GM19035 (cell line): ENCODE results near the gene RFX6.
A peak's percentile ranks its signal among the peaks of the same experiment; 100 is the strongest.
"Not testable (repeated sequence)": the region's sequence is repeated elsewhere in the genome, so short reads cannot be mapped to it uniquely, and the experiment has no call there.

Experiments
- ATAC-seq: cut with Tn5 transposase; IDR thresholded peaks from one replicate; pipeline ENCODE4 v1.9.1; 2021; ENCODE audit not compliant: unreplicated experiment

RFX6 gene

DNA sequence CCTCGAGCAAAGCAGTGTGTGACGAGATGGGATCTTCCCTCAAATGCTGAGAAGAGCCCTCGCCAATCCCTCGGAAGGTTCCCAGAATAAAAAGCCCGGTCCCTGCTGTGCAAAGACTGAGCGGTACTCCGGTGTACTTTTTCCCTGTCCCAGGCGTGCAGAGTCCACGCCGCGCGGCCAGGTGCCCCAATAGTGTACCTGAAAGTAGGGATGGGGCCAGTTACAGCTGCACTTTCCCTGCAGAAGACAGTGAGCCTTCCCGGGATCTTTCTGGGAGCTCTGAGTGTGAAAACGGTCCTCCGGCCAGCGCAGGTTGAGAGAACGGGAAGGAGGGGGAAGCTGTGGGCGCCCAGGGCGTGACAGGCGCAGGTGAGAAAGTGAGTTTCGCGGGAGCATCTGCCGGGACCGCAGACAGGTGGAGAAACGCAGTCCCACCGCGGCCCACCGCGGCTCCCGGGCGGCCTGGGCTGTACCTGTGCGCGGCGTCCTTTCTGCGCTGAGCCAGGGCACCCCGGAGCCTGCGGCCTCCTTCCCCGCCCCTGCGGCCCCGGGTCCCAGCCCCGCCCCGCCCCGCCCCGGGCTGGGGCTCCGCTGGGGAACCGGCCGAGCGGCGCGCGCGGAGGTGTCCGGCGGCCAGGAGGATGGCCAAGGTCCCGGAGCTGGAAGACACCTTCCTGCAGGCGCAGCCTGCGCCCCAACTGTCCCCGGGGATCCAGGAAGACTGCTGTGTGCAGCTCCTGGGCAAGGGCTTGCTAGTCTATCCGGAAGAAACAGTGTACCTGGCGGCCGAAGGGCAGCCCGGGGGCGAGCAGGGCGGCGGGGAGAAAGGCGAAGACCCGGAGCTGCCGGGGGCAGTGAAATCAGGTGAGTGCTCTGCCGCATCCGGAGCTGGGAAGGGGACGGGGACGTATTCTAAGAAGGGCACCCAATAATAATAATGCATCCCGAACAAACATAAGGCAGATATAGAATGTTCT, at the start of gene RFX6:
Gene RFX6 (plus strand): TSS at position 608 of the 977 bp plus-strand sequence. CDS start 34 bp downstream, at position 642.
- ATAC-seq, result no peak

DNA sequence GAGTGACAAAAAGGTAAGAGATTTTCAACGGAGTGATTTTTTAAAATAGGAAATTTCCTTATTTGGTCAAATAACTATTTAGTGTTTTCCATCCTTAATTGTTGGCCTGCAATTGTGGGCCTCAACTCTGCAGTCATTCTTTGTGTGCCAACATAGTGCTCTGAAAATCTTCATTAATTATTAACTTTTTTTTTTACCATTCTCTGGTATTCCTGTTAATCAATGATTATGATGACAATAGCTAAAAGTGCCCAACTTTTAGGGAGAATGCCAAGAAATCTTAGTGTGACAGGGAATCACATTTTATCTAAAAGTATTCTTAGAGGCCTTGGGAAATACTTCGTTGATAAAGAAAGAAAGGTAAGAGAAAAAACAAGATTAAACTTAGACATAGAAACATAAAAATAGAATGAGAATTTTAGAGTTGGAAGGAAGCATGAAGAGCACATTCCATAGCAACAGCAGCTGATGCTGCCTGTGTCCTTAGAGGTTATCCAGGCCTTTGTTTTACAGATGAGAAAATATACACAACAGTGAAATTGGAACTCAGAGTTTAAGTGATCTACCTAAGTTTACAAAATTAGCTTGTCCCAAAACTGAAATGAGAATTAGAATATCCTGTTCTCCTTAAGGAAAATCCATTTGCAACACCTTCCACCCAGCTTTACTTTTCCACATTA, 49.3 kb upstream of the RFX6 start:
- ATAC-seq, result no peak

DNA sequence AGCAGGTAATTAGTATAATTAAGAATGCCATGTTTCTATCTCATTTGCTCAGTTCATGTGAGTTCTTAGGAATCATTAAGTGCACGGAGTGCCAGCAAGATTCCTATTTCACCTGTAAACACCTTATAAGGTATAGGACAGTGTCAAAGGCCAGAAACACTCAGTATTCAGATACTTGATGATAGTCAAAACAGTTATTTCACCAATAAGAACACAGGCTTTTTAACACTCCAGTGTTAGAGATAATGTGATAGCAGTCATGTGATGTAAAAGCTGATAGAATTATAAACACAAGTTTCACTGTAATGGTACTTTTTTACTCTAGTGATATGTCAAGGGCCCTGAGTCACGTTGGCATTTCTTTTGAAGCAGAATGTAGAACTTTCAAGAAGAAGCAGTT, 48.1 kb upstream of the RFX6 start, which contains the start of gene GPRC6A:
Gene GPRC6A (minus strand): TSS at position 101 of the 400 bp plus-strand sequence. CDS start 70 bp downstream, at position 31.
- ATAC-seq, result no peak

GRCh38 chr6:116834526-116834925, 42.5 kb upstream of the RFX6 start:
- not testable (repeated sequence) for ATAC-seq

- no peak for ATAC-seq
These were observed 40.3 kb upstream of the RFX6 start for GRCh38 chr6:116836606-116837342.

DNA sequence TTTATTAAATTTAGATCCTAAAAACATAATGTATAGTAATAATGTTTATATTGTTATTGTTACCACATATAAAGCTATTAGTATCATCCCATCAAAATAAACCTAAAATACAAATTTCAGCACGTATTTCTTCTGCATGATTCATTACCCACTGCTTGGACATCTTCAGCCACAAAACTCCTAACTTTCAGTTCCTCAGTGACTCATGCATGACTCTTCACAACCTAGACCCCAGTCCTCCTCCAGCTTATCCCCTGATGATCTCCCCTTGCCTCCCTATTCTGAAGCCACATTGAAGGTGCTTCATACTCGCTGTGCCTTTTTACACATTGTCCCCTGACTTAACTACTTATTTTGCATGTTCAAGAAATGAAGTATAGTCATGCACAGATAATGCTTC, 37.0 kb upstream of the RFX6 start:
- ATAC-seq, result no peak

GRCh38 chr6:116842459-116842858, 34.6 kb upstream of the RFX6 start:
- no peak for ATAC-seq

- peak; percentile 55 for ATAC-seq
These were observed 29.8 kb upstream of the RFX6 start for GRCh38 chr6:116847227-116847626.

DNA sequence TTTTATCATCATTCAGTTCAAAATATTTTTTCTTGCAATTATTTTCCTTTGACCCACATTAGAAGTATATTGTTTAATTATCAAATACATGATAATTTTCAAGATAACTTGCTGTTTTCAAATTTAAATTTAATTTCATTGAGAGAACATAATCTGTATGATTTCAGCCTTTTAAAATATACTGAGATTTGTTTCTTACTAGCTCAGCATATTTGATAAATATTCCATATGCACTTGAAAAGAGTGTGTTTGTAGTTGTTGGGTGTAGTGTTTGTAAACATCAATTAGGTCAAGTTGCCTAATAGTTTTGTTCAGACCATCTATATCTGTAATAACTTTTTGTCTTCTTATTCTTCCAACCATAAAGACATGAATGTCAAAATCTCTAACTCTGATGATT, 19.0 kb upstream of the RFX6 start:
- ATAC-seq, result no peak

- no peak for ATAC-seq
These were observed 17.8 kb upstream of the RFX6 start for GRCh38 chr6:116859264-116859663.

GRCh38 chr6:116866281-116866871, 10.7 kb upstream of the RFX6 start:
- ATAC-seq, result peak; percentile 75

- no peak for ATAC-seq
These were observed 4.3 kb upstream of the RFX6 start for GRCh38 chr6:116872771-116873170.

GRCh38 chr6:116876107-116876506, 935 bp upstream of the RFX6 start:
- ATAC-seq, result no peak

DNA sequence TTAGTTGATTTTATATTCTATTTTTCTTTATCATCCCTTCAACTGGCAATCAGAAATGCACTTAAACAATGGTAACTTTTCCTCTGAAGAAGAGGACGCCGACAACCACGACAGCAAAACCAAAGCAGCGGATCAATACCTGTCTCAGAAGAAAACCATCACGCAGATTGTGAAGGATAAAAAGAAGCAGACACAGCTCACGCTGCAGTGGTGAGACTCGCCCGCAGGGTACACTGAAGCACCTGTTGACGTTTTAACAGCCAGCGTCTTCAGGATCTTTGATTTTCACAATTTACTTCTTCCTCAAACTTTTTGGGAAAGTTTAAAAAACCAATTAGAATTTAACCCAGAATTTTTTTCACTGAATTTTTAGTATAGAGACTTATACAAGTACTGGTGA, 701 bp downstream of the RFX6 start:
- no peak for ATAC-seq

DNA sequence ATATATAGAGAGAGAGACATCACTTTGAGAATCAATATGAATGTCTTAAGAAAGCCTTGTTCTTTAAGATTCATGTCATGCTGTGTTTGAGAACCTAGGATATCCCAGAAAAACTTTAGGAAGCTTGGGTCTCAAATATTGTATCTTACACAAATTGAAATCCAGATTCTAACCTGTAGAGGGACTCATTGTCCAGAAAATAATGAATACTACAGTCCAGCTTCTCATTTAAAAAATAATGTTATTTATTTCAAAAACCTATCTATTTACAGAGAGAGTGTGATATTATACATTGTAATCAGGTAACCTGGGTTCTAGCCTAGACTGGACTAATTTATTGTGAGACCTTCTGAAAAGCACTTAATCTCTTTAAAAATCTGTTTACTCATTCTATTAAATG, 4.2 kb downstream of the RFX6 start:
- no peak for ATAC-seq

- ATAC-seq, result no peak
These were observed 6.0 kb downstream of the RFX6 start for GRCh38 chr6:116883005-116883404.

- ATAC-seq, result no peak
These were observed 7.5 kb downstream of the RFX6 start for GRCh38 chr6:116884530-116884929.

GRCh38 chr6:116887168-116887567, 10.1 kb downstream of the RFX6 start:
- ATAC-seq, result no peak

DNA sequence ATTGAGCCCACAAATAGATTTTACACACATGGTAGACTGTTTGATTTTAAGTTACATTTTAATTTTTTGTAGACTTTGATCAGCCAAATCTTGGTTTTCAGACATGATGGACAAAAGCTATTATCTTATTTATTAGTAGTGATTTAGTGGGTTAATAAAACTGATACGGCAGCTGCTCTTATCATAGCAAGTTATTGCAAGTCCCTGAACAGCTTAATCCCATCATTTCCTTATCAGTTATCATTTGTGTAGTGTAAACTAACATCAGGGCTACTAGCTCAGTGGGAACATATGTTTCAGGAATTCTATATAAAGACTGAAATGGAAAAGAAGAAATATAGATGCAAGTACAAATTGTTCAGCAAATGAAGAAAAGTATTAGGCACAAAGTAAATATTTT, 10.9 kb downstream of the RFX6 start:
- ATAC-seq, result no peak

GRCh38 chr6:116888732-116889360, 11.8 kb downstream of the RFX6 start:
- no peak for ATAC-seq
